Ovary (tissue), 9 donors: ENCODE data around the gene ASB13. TPM values are rescaled to one million over a fixed set of nuclear protein-coding genes. Genes with fewer than 3 reads are reported as not detected.
A peak's percentile ranks its signal among the peaks of the same experiment; 100 is the strongest.

ENCODE experiments used
- DNase-seq, 5 donors: peaks; one replicate each; pipeline ENCODE4 v3.0.0-alpha.2; 2019 to 2020
- H3K27ac ChIP-seq, 2 donors: fragments of 200-600 bp; one replicate each; pipeline versions ENCODE4 v1.5.1 to v1.8.0; 2019 to 2022
- H3K27me3 ChIP-seq: fragments of 200-600 bp; one replicate; pipeline ENCODE4 v1.8.0; 2022
- H3K36me3 ChIP-seq: fragments of 200-600 bp; sonication (generic); one replicate; pipeline ENCODE4 v1.5.1; 2019
- H3K4me1 ChIP-seq: one replicate; pipeline ENCODE4 v1.8.1; 2013; ENCODE audit warnings: mild to moderate bottlenecking, moderate library complexity; ENCODE audit not compliant: insufficient read depth
- H3K4me3 ChIP-seq: fragments of 200-600 bp; sonication (generic); one replicate; pipeline ENCODE4 v1.5.1; 2017
- H3K9me3 ChIP-seq, 2 donors: fragments of 200-600 bp in 1 of 2; sonication (generic) in 1 of 2; one replicate each; pipeline versions ENCODE4 v1.5.1 to v1.8.1; 2013 to 2019; ENCODE audit warnings: mild to moderate bottlenecking in 1 of 2, moderate library complexity in 1 of 2
- CTCF ChIP-seq, 3 donors: fragments of 450-650 bp in 2 of 3; fragments of 200-600 bp in 1 of 3; IDR thresholded peaks; one replicate each; pipeline versions ENCODE4 v1.5.1 to v1.8.0; 2016 to 2022; ENCODE audit warnings: antibody characterized with exemption in 3 of 3, mild to moderate bottlenecking in 1 of 3
- EP300 ChIP-seq: sonication (generic); formaldehyde crosslinking; IDR thresholded peaks from one replicate; pipeline ENCODE4 v1.6.1; 2017; ENCODE audit warnings: antibody characterized with exemption
- POLR2A ChIP-seq: fragments of 450-650 bp; IDR thresholded peaks from one replicate; pipeline ENCODE4 v1.6.1; 2017; ENCODE audit warnings: antibody characterized with exemption, mild to moderate bottlenecking, moderate library complexity
- WGBS, 3 donors: extraction: QIAGEN DNeasy Blood & Tissue Kit in 1 of 3; methylation state at CpG; one replicate each; pipeline versions ENCODE4 v1.1.5 to v1.1.7; 2013 to 2017; 5-methylcytosine and 5-hydroxymethylcytosine counted together
- intact Hi-C, 4 donors: fragments of 100-400 bp; cut with DNase I; formaldehyde crosslinking; loops; one replicate each; pipeline versions ENCODE4 v1.11.0 to v1.15.1; 2022 to 2023
- polyA plus RNA-seq, 2 donors: library from polyadenylated mRNA; stranded (reverse); fragments of 200-250 nt in 1 of 2; fragments of 350-450 nt in 1 of 2; fragmentation: Illumina TruSeq in 1 of 2; extraction: RNeasy Lipid Tissue Mini Kit (QIAGEN cat#74804) in 1 of 2; gene quantifications; one replicate each; pipeline ENCODE4 v1.2.3, GENCODE V29; 2013 to 2014
- total RNA-seq, 7 donors: library from RNA; depleted of rRNA in 2 of 7; stranded (reverse); fragments of >200 nt in 2 of 7; fragmentation: NEBNext Ultra II Directional in 3 of 7; extraction: Animal tissue kit (Norgen Biotek cat#: 25700) in 3 of 7; gene quantifications; one replicate each; pipeline versions ENCODE4 v1.1.0 to v1.2.4, GENCODE V29; 2016 to 2023
- donor health status: DM: no; HTN: no; CAD: no; lungs with moderate emphysema.
- donor health status: DM: no; HTN: no; CAD: no.
- donor health status: Bipolar disorder and iron deficiency.
- donor health status: DM: yes; HTN: yes; CAD: no.
- donor health status: DM: no; HTN: no; CAD: no.
- donor health status: DM: yes; HTN: yes; CAD: no.

ASB13 gene
- total and polyA plus RNA-seq, 9 donors, result 15.0 to 45.6 (median 23.2) TPM

- 4 to 14% (median 4%) methylated on average over 18 to 49 of the region's 49 CpGs for WGBS, 3 donors
- Histone ChIP-seq H3K27me3 (no peaks in the 10 kb centered on the region), H3K4me3 (peak overlapping the region; percentile 46), H3K36me3 (no peaks in the 10 kb centered on the region), H3K4me1 (peaks cover 5% of the 10 kb centered on the region), H3K9me3 (no peaks in the 10 kb centered on the region), H3K27ac (no peak overlapping the region)
- intact Hi-C loops, result loop anchor here in 1 of 4 donors (2.0 kb wide), 1 partner anchor 28 kb away; no protein-coding TSS in a partner anchor
- TF ChIP-seq CTCF (IDR thresholded peaks at IDR 0.05) (no peak), EP300 (no peak), POLR2A (no peak)
- peak; percentile 47 to 78 (median 54) for DNase-seq
These were observed 26.3 kb upstream of the ASB13 start for GRCh38 chr10:5692461-5693358.

GRCh38 chr10:5691786-5692185 lies 25.4 kb upstream of the ASB13 start:
- H3K36me3 ChIP-seq, result no peaks in the 10 kb centered on the region
- H3K4me3 ChIP-seq, result no peak overlapping the region
- 89 to 92% (median 91%) methylated on average over 8 of the region's 8 CpGs for WGBS, 3 donors
- no peak for DNase-seq
- intact Hi-C loops, result loop anchor here in 1 of 4 donors (2.0 kb wide), 1 partner anchor 27 kb away; no protein-coding TSS in a partner anchor
- TF ChIP-seq POLR2A (no peak), CTCF (IDR thresholded peaks at IDR 0.05) (no peak), EP300 (no peak)
- no peak overlapping the region for H3K27ac ChIP-seq
- no peaks in the 10 kb centered on the region for H3K9me3 ChIP-seq
- H3K4me1 ChIP-seq, result peaks cover 5% of the 10 kb centered on the region
- H3K27me3 ChIP-seq, result no peaks in the 10 kb centered on the region

GRCh38 chr10:5688587-5688986 lies 22.2 kb upstream of the ASB13 start:
- no peaks in the 10 kb centered on the region for H3K27me3 ChIP-seq
- H3K9me3 ChIP-seq, result no peaks in the 10 kb centered on the region
- intact Hi-C loops, result loop anchor here in 1 of 4 donors (5.0 to 10.0 kb wide), 2 partner anchors 126 to 184 kb away; partner anchors contain the start of gene GDI2
- TF ChIP-seq POLR2A, result no peak
- TF ChIP-seq CTCF (IDR thresholded peaks at IDR 0.05), result no peak
- TF ChIP-seq EP300, result no peak
- H3K4me1 ChIP-seq, result peaks cover 6% of the 10 kb centered on the region
- 94 to 99% (median 98%) methylated on average over 3 of the region's 3 CpGs for WGBS, 3 donors
- no peak overlapping the region for H3K27ac ChIP-seq
- no peaks in the 10 kb centered on the region for H3K36me3 ChIP-seq
- no peak for DNase-seq
- H3K4me3 ChIP-seq, result no peak overlapping the region

DNA sequence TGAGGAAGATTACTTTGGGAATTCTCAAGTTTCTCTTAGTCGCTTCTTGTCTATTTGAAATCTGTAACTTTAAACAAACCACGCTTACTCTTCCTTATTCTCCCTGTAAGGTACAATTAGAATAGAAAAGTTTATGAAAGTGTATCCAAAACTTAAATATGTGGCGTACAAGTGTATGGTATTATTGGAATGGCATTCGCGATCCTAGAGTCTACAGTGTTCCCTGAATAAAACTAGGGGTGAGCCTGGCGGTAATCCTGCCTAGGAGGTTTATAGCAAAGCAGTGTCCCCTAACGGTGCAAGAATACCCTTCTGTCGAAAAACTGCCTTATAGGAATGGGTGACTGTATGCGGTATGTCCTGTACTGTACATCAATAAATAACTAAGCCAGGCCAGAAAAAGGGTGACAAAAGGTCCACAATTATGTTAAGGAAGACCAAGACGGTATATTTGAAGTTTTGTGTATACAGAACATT lies 19.4 kb upstream of the ASB13 start:
- Histone ChIP-seq H3K36me3 (no peaks in the 10 kb centered on the region), H3K4me1 (peaks cover 2% of the 10 kb centered on the region), H3K27ac (peak overlapping the region in 1 of 2 donors; percentile 83), H3K4me3 (peak overlapping the region; percentile 96), H3K27me3 (no peaks in the 10 kb centered on the region), H3K9me3 (no peaks in the 10 kb centered on the region)
- no peak for DNase-seq
- WGBS, 3 donors, result 2 to 6% (median 4%) methylated on average over 10 of the region's 10 CpGs
- intact Hi-C loops, result loop anchor here in 1 of 4 donors (5.0 to 10.0 kb wide), 2 partner anchors 129 to 186 kb away; partner anchors contain the start of gene GDI2
- TF ChIP-seq POLR2A, result no peak
- TF ChIP-seq CTCF (IDR thresholded peaks at IDR 0.05), result no peak
- TF ChIP-seq EP300, result no peak
